ENCODE results near the gene IQGAP3.

- TF ChIP-seq MAX (IDR thresholded peaks at IDR 0.05) (no peak), YY1 (IDR thresholded peaks at IDR 0.05; ENCODE audit: low read depth) (no peak), USF1 (IDR thresholded peaks at IDR 0.05) (no peak), RAD21 (IDR thresholded peaks at IDR 0.05; ENCODE audit: low read depth) (no peak), CEBPB (IDR thresholded peaks at IDR 0.05) (no peak), CREB1 (IDR thresholded peaks at IDR 0.05; ENCODE audit: low read depth) (no peak), TAF1 (IDR thresholded peaks at IDR 0.05; ENCODE audit: low read depth) (no peak), FOXM1 (IDR thresholded peaks at IDR 0.05; ENCODE audit: borderline replicate concordance, low read depth) (no peak)
Measured at GRCh38 chr1:156480411-156481192, 91.8 kb downstream of the IQGAP3 start.

Measured in Ishikawa (cell line).